HG03095 (cell line): ENCODE results near the gene WDFY2.
A peak's percentile ranks its signal among the peaks of the same experiment; 100 is the strongest.

Experiments used
- ATAC-seq: cut with Tn5 transposase; IDR thresholded peaks from one replicate; pipeline ENCODE4 v1.9.1; 2021; ENCODE audit warnings: moderate library complexity; ENCODE audit not compliant: unreplicated experiment

Gene WDFY2

GRCh38 chr13:51811920-51812451 is 227.7 kb downstream of the WDFY2 start:
- ATAC-seq: no peak

DNA sequence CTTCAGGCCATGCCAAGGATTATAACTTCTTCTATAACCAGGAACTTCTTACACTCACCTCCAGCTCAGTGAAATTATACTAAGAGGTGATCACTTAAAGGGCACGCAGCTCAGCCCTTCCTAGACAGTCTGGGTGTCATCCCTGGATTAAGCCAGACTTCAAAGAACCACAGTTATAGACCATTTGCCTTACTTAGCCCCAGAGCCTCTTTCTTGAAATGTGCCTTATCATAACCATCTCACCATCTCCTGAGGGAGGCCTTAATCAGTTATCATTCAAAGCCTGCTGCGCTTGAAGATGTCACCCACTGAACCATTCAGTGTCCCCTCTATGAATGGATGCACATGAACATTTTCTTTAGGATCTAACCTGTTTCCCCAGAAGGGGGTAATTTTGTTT is 229.8 kb downstream of the WDFY2 start:
- ATAC-seq: no peak

DNA sequence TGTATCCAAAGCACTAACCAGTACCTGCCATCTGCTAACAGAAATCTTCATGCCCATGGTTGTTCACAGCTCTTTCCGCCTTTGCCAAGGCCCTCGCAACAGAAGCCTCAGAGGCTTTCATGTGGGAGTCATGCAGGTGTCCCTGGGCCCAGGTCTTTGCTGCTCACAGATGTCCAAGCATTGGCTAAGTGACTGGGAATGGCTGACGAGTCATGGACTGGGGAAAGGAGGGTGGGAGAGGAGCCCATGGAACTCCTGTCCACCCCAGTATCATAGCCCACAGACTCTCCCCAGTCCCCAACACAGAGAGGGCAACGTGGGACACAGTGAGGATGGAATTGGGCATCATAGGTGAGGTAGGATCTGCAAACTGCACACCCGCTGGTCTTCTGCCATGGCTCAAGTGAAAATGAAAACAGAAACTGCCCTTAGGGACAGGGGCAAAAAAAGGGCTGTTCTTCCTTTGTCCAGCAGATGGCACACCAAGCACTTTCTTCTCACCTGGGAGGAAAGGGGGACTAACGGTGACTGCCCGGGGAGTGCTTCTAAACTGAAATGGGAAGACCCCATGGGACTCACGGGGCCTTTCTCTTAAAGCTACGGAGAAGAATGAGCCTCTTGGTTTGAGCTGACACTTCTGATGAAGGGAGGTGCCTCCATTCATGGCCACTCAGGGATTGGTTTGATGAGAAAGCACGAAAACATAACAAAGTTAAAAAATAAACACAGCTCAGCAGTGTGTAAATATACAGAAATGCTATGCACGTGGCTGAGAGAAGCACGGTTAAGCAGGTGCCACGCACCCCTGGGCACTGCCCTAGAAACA is 230.8 kb downstream of the WDFY2 start:
- ATAC-seq: peak; percentile 65

DNA sequence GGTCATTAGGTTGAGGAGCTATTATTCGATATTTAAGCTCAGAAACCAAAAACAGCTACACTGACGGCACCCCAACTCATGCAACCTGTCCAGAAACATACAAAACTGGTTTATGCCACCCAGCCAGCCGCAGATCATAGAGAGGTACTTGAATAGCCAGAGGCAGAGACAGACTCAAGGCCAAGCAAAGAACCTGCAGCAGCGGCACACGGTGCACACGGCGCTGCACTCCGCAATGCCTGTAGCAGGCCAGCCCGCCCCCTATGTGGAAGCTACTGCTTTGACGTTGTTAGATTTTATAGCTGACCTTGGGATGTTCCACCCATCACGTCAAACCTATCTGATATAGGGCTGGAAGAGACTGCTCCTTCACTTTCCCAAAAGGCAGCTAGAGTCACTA is 231.6 kb downstream of the WDFY2 start:
- no peak for ATAC-seq

DNA sequence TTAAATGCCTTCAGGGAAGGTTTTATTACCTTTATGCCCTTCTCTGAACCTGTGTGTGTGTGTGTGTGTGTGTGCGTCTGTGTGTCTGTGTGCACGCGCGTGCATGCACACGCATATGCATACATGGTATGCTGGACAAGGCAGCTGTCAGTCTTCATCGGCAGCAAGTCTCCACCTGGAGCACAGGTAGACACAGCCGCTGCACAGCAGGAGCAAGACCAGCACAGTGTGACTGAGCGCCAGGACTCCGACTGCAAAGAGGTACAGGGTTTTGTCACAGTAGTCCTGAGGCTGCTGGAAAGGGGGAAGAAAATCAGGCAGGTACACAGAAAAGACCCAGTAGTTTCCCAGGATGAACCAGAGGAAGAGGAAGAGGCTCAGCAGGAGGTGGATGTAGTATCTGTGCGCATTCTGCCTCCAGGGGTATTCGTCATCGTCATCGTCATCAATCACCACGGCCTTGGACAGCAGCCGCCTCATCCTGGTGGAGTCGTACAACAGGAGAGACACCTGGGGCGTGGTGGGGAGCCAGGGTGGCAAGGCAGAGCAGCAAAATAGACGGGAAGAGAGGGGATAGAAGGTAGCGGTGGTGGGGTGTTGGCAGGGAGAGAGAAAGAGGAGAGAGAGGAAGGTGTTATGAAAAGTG is 232.5 kb downstream of the WDFY2 start:
- no peak for ATAC-seq
